Panc1 (cell line): Measurements from ENCODE around the gene ERN1.

Experiments
- POLR2AphosphoS5 ChIP-seq: IDR thresholded peaks from 2 replicates; pipeline ENCODE4 v1.6.1; 2012; ENCODE audit warnings: mild to moderate bottlenecking, low read depth, low read length, moderate library complexity
- SIN3A ChIP-seq: IDR thresholded peaks from 2 replicates; pipeline ENCODE4 v1.6.1; 2012; ENCODE audit warnings: low read depth, mild to moderate bottlenecking, low read length, moderate library complexity, borderline replicate concordance; ENCODE audit not compliant: insufficient read depth
- TF ChIP-seq, protein P1 (sequence below): fragments of 450-650 bp; IDR thresholded peaks from 2 replicates; pipeline ENCODE4 v1.5.1; 2017; ENCODE audit warnings: mild to moderate bottlenecking
- TF ChIP-seq, protein P2 (sequence below), 2 experiments: IDR thresholded peaks; 2 replicates each; pipeline ENCODE4 v1.6.1; 2011 to 2012; ENCODE audit warnings: low read depth in 2 of 2, control low read depth in 1 of 2, low read length in 1 of 2, mild to moderate bottlenecking in 1 of 2, moderate library complexity in 1 of 2; ENCODE audit not compliant: insufficient read depth in 1 of 2

DNA sequence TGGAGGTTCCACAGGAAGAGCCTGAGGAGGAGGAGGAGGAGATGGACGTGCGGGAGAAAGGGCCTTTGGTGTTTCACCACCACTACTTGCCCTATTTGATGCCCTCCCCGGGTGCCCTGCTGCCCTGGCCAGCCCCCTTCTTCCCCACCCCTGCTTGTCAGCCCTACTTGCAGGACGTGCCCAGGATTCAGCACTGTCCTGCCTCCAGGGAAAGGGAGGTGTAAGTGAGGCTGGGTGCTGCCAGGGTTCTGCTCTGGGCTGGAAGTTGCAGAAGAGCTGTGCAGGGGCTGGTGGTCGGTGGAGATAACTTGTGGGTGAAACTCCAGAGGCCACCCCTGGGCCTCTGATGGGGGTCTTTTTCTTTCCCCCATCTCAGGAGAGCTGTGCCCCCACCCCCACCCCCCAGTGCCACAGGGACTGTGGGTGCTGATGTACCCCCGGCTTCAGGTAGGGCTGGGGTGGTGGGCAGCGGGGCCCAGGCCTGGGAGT is 128.8 kb downstream of the ERN1 start:
- TF ChIP-seq, protein P1, sequence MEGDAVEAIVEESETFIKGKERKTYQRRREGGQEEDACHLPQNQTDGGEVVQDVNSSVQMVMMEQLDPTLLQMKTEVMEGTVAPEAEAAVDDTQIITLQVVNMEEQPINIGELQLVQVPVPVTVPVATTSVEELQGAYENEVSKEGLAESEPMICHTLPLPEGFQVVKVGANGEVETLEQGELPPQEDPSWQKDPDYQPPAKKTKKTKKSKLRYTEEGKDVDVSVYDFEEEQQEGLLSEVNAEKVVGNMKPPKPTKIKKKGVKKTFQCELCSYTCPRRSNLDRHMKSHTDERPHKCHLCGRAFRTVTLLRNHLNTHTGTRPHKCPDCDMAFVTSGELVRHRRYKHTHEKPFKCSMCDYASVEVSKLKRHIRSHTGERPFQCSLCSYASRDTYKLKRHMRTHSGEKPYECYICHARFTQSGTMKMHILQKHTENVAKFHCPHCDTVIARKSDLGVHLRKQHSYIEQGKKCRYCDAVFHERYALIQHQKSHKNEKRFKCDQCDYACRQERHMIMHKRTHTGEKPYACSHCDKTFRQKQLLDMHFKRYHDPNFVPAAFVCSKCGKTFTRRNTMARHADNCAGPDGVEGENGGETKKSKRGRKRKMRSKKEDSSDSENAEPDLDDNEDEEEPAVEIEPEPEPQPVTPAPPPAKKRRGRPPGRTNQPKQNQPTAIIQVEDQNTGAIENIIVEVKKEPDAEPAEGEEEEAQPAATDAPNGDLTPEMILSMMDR: no peak
- TF ChIP-seq POLR2AphosphoS5 (no peak), SIN3A (no peak)
- TF ChIP-seq, protein P2, sequence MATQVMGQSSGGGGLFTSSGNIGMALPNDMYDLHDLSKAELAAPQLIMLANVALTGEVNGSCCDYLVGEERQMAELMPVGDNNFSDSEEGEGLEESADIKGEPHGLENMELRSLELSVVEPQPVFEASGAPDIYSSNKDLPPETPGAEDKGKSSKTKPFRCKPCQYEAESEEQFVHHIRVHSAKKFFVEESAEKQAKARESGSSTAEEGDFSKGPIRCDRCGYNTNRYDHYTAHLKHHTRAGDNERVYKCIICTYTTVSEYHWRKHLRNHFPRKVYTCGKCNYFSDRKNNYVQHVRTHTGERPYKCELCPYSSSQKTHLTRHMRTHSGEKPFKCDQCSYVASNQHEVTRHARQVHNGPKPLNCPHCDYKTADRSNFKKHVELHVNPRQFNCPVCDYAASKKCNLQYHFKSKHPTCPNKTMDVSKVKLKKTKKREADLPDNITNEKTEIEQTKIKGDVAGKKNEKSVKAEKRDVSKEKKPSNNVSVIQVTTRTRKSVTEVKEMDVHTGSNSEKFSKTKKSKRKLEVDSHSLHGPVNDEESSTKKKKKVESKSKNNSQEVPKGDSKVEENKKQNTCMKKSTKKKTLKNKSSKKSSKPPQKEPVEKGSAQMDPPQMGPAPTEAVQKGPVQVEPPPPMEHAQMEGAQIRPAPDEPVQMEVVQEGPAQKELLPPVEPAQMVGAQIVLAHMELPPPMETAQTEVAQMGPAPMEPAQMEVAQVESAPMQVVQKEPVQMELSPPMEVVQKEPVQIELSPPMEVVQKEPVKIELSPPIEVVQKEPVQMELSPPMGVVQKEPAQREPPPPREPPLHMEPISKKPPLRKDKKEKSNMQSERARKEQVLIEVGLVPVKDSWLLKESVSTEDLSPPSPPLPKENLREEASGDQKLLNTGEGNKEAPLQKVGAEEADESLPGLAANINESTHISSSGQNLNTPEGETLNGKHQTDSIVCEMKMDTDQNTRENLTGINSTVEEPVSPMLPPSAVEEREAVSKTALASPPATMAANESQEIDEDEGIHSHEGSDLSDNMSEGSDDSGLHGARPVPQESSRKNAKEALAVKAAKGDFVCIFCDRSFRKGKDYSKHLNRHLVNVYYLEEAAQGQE (IDR thresholded peaks at IDR 0.05; ENCODE audit: insufficient read depth in 1 of 2, low read depth in 2 of 2, low read length in 1 of 2): no peak
